Thymus (tissue), 11 donors: Measurements from ENCODE around the gene KLHL18. TPM values are rescaled to one million over a fixed set of nuclear protein-coding genes. Genes with fewer than 3 reads are reported as not detected.
"Not testable (repeated sequence)": the region's sequence is repeated elsewhere in the genome, so short reads cannot be mapped to it uniquely, and the experiment has no call there.

Experiments
- DNase-seq, 9 donors: peaks; one replicate each; pipeline ENCODE4 v3.0.0-alpha.2; 2013; ENCODE audit warnings: low spot score in 9 of 9, low read depth in 6 of 9, missing footprints in 1 of 9
- H3K27ac ChIP-seq, 2 donors: one replicate each; pipeline ENCODE4 v1.5.1; 2013; ENCODE audit warnings: control low read depth in 1 of 2, low read depth in 1 of 2, low read length in 1 of 2, mild to moderate bottlenecking in 1 of 2, moderate library complexity in 1 of 2
- H3K27me3 ChIP-seq, 2 donors: one replicate each; pipeline ENCODE4 v1.5.1; 2013; ENCODE audit warnings: low read length in 1 of 2; ENCODE audit not compliant: control insufficient read depth in 2 of 2, insufficient read depth in 1 of 2
- H3K36me3 ChIP-seq, 2 donors: one replicate each; pipeline ENCODE4 v1.5.1; 2013; ENCODE audit warnings: low read length in 1 of 2, mild to moderate bottlenecking in 1 of 2, moderate library complexity in 1 of 2; ENCODE audit not compliant: control insufficient read depth in 2 of 2, insufficient read depth in 2 of 2
- H3K4me1 ChIP-seq, 2 donors: one replicate each; pipeline ENCODE4 v1.5.1; 2013; ENCODE audit warnings: low read length in 2 of 2; ENCODE audit not compliant: control insufficient read depth in 2 of 2, insufficient read depth in 2 of 2
- H3K4me3 ChIP-seq, 2 donors: one replicate each; pipeline ENCODE4 v1.5.1; 2013; ENCODE audit warnings: low read length in 2 of 2, control low read depth in 1 of 2, mild to moderate bottlenecking in 1 of 2
- H3K9me3 ChIP-seq, 2 donors: one replicate each; pipeline ENCODE4 v1.5.1; 2013; ENCODE audit warnings: low read length in 1 of 2, mild to moderate bottlenecking in 1 of 2; ENCODE audit not compliant: control insufficient read depth in 2 of 2, insufficient read depth in 1 of 2
- WGBS: extraction: QIAGEN DNeasy Blood & Tissue Kit; methylation state at CpG from one replicate; pipeline ENCODE4 v1.1.7; 2013; 5-methylcytosine and 5-hydroxymethylcytosine counted together
- polyA plus RNA-seq: library from polyadenylated mRNA; stranded (reverse); fragments of 200-250 nt; gene quantifications from one replicate; pipeline ENCODE4 v1.2.3, GENCODE V29; 2013
- total RNA-seq: library from RNA; stranded (reverse); fragments of 120-200 nt; gene quantifications from one replicate; pipeline ENCODE4 v1.2.4, GENCODE V29; 2013
- donor health status: healthy.

KLHL18 gene
- total and polyA plus RNA-seq, 2 donors: 8.0 to 11.5 TPM

GRCh38 chr3:47298439-47298838, 15.7 kb downstream of the KLHL18 start:
- Histone ChIP-seq H3K36me3 (peaks cover 0 to 9% of the 10 kb centered on the region in 2 donors), H3K9me3 (no peaks in the 10 kb centered on the region), H3K4me1 (peaks cover 0 to 9% of the 10 kb centered on the region in 2 donors), H3K4me3 (no peak overlapping the region), H3K27ac (no peak overlapping the region), H3K27me3 (no peaks in the 10 kb centered on the region)
- DNase-seq: no peak
- 97% methylated on average over 3 of the region's 3 CpGs for WGBS

DNA sequence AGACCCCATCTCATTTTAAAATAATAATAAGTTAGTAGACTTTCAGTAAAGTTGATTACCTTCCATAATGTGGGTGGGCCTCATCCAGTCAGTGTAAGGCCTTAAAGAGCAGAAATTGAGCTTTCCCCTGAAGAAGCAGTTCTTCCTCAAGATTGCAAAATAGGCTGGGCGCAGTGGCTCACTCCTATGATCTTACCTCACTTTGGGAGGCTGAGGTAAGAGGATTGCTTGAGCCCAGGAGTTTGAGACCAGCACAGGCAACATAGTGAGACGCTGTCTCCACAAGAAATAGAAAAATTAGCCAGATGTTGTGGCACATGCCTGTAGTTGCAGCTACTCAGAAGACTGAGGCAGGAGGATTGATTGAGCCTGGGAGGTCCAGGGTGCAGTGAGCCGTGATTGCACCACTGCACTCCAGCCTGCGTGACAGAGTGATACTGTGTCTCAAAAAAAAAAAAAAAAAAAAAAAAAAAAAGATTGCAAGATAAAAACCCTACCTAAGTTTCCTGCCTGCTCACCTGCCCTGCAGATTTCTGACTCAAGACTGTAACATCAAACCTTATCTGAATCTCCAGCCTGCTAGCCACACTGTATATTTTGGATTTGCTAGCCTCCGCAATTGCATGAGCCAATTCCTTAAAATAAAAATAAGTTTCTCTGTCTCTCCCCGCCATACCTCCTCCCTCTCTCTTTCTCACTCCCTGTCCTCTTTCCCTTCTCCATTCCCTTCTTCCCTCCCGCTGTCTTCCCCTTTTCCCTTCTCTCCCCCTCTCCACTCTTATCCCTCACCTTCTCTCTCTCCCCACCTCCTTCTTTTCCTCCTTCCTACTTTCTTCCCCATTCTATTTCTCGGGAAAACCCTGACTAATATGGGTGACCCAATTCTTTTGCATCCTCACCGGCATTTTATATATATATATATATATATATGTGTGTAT, 16.9 kb downstream of the KLHL18 start:
- Histone ChIP-seq H3K4me1 (peaks cover 0 to 9% of the 10 kb centered on the region in 2 donors), H3K36me3 (peaks cover 0 to 11% of the 10 kb centered on the region in 2 donors), H3K4me3 (no peak overlapping the region), H3K9me3 (no peaks in the 10 kb centered on the region), H3K27me3 (no peaks in the 10 kb centered on the region), H3K27ac (no peak overlapping the region)
- WGBS: 96% methylated on average over 9 of the region's 9 CpGs
- no peak for DNase-seq

DNA sequence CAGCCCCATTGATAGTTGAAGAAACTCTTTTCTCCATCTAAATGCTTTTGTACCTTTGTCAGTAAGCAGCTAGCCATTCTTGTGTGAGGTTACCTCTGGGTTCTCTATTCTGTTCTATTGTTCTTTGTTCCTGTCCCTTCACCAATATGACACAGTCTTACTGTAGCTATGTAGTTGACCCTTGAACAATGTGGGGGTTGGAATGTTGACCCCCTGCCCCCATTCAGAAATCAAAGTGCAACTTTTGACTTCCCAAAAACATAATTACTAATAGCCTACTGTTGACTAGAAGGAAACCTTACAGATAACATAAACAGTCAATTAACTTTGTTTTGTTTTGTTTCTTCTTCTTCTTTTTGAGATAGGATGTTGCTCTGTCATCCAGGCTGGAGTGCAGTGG, 18.7 kb downstream of the KLHL18 start:
- Histone ChIP-seq H3K4me3 (no peak overlapping the region), H3K27ac (no peak overlapping the region), H3K36me3 (peaks cover 0 to 11% of the 10 kb centered on the region in 2 donors), H3K27me3 (no peaks in the 10 kb centered on the region), H3K9me3 (no peaks in the 10 kb centered on the region), H3K4me1 (peaks cover 0 to 5% of the 10 kb centered on the region in 2 donors)
- DNase-seq: no peak

DNA sequence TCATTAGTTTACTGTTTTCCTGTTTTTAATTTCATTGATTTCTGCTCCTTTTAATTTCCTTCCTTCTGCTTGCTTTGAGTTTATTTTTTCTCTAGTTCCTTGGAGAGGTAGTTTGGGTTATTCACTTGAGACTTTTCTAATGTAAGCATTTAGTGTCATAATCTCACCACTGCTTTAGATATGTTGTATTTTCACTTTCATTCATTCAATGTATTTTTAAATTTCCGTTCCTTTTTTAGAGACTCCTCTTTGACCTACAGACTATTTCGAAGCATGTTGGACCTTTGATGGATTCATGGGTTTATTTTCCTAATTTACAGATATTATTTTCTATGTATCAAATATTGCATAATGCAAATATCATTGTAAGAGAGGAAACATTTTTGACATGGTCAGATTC, 23.3 kb downstream of the KLHL18 start:
- no peaks in the 10 kb centered on the region for H3K27me3 ChIP-seq
- no peaks in the 10 kb centered on the region for H3K9me3 ChIP-seq
- no peak overlapping the region for H3K4me3 ChIP-seq
- WGBS: 97% methylated on average over 2 of the region's 2 CpGs
- H3K27ac ChIP-seq: no peak overlapping the region
- DNase-seq: no peak
- peaks cover 0 to 16% of the 10 kb centered on the region in 2 donors for H3K36me3 ChIP-seq
- no peaks in the 10 kb centered on the region for H3K4me1 ChIP-seq

GRCh38 chr3:47309231-47309630, 26.5 kb downstream of the KLHL18 start:
- DNase-seq, H3K9me3 ChIP-seq, H3K4me3 ChIP-seq, H3K27me3 ChIP-seq, H3K27ac ChIP-seq, H3K36me3 ChIP-seq, H3K4me1 ChIP-seq: not testable (repeated sequence)
- 98% methylated on average over 28 of the region's 28 CpGs for WGBS

- no peaks in the 10 kb centered on the region for H3K4me1 ChIP-seq
- no peak overlapping the region for H3K4me3 ChIP-seq
- peaks cover 0 to 6% of the 10 kb centered on the region in 2 donors for H3K36me3 ChIP-seq
- no peak for DNase-seq
- no peaks in the 10 kb centered on the region for H3K9me3 ChIP-seq
- no peaks in the 10 kb centered on the region for H3K27me3 ChIP-seq
- no peak overlapping the region for H3K27ac ChIP-seq
- WGBS: 97% methylated on average over 4 of the region's 4 CpGs
Measured at GRCh38 chr3:47310391-47310790, 27.6 kb downstream of the KLHL18 start.

DNA sequence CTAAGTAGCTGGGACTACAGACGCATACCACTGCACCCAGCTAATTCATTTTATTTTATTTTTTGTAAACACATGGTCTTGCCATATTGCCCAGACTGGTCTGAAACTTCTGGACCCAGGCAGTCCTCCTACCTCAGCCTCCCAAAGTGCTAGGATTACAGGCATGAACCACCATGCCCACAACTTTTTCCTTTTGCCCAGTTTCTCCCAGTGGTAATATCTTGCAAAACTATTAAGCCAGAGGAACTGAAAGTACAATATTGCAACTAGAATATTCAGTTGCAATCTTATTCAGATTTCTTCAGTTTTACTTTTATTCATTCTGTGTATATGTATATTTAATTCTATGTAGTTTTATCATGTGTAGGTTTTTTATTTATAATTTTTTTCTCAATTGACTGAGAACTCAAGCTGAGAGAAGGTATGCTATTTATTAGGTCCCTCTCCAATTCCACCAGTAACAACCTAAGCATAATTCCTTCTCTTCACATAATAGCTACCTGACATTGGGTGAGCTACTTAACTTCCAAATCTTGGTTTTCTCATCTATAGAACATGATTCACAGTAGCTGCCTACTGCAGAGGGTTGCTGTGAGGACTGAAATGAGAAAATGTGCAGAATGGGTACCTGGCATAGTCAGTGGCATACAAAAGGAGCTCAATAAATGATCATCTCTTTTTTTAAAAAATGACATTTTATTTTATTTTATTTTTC, 30.8 kb downstream of the KLHL18 start:
- Histone ChIP-seq H3K9me3 (no peaks in the 10 kb centered on the region), H3K4me1 (no peaks in the 10 kb centered on the region), H3K36me3 (peaks cover 0 to 3% of the 10 kb centered on the region in 2 donors), H3K27ac (no peak overlapping the region), H3K4me3 (no peak overlapping the region), H3K27me3 (no peaks in the 10 kb centered on the region)
- no peak for DNase-seq
- 98% methylated on average over 1 of the region's 1 CpG for WGBS

- H3K4me1 ChIP-seq: no peaks in the 10 kb centered on the region
- H3K27ac ChIP-seq: no peak overlapping the region
- no peak for DNase-seq
- 98% methylated on average over 8 of the region's 8 CpGs for WGBS
- H3K27me3 ChIP-seq: no peaks in the 10 kb centered on the region
- H3K36me3 ChIP-seq: peaks cover under 1 to 7% of the 10 kb centered on the region in 2 donors
- no peaks in the 10 kb centered on the region for H3K9me3 ChIP-seq
- H3K4me3 ChIP-seq: no peak overlapping the region
Measured at GRCh38 chr3:47314056-47314764, 31.5 kb downstream of the KLHL18 start.
